Ascending aorta (tissue), 2 donors: Measurements from ENCODE around the gene ALPK3. TPM values are rescaled to one million over a fixed set of nuclear protein-coding genes. Genes with fewer than 3 reads are reported as not detected.

Experiments
- DNase-seq, 2 donors: peaks; one replicate each; pipeline ENCODE4 v3.0.0-alpha.2; 2019; ENCODE audit warnings: low spot score in 2 of 2
- H3K27ac ChIP-seq, 2 donors: fragments of 200-600 bp; sonication (generic); one replicate each; pipeline ENCODE4 v1.5.1; 2016 to 2017; ENCODE audit warnings: mild to moderate bottlenecking in 1 of 2
- H3K27me3 ChIP-seq: fragments of 200-600 bp; sonication (generic); one replicate; pipeline ENCODE4 v1.5.1; 2017
- H3K36me3 ChIP-seq, 2 donors: fragments of 200-600 bp; sonication (generic); one replicate each; pipeline ENCODE4 v1.5.1; 2016
- H3K4me1 ChIP-seq, 2 donors: fragments of 200-600 bp; sonication (generic); one replicate each; pipeline ENCODE4 v1.5.1; 2016 to 2017; ENCODE audit warnings: mild to moderate bottlenecking in 1 of 2
- H3K4me3 ChIP-seq, 2 donors: fragments of 200-600 bp; sonication (generic); one replicate each; pipeline ENCODE4 v1.5.1; 2016 to 2017; ENCODE audit warnings: mild to moderate bottlenecking in 1 of 2
- H3K9me3 ChIP-seq, 2 donors: fragments of 200-600 bp; sonication (generic); one replicate each; pipeline ENCODE4 v1.5.1; 2016
- CTCF ChIP-seq, 3 experiments: fragments of 200-600 bp in 2 of 3; fragments of 450-650 bp in 1 of 3; sonication (generic) in 2 of 3; IDR thresholded peaks; one replicate each; pipeline ENCODE4 v1.5.1; 2016 to 2019; ENCODE audit warnings: antibody characterized with exemption in 3 of 3, mild to moderate bottlenecking in 1 of 3, moderate library complexity in 1 of 3
- intact Hi-C: fragments of 100-400 bp; cut with DNase I; formaldehyde crosslinking; loops from one replicate; pipeline ENCODE4 v1.15.1; 2023
- total RNA-seq: library from RNA; depleted of rRNA; stranded (reverse); fragments of >200 nt; gene quantifications from one replicate; pipeline ENCODE4 v1.1.0, GENCODE V29; 2016

Gene ALPK3
- total RNA-seq, 1 donor from 2014 or later: 38.0 TPM

GRCh38 chr15:84892786-84893307 lies 75.7 kb downstream of the ALPK3 start:
- H3K4me1 ChIP-seq: no peaks in the 10 kb centered on the region
- no peaks in the 10 kb centered on the region for H3K27me3 ChIP-seq
- intact Hi-C loops: no loop called here
- DNase-seq: no peak
- H3K36me3 ChIP-seq: no peaks in the 10 kb centered on the region
- H3K4me3 ChIP-seq: no peak overlapping the region
- TF ChIP-seq CTCF (IDR thresholded peaks at IDR 0.05): no peak
- no peaks in the 10 kb centered on the region for H3K9me3 ChIP-seq
- H3K27ac ChIP-seq: no peak overlapping the region

- no peak overlapping the region for H3K4me3 ChIP-seq
- no peaks in the 10 kb centered on the region for H3K27me3 ChIP-seq
- no peaks in the 10 kb centered on the region for H3K9me3 ChIP-seq
- no peak for TF ChIP-seq CTCF (IDR thresholded peaks at IDR 0.05)
- no peaks in the 10 kb centered on the region for H3K36me3 ChIP-seq
- no peak for DNase-seq
- no peak overlapping the region for H3K27ac ChIP-seq
- H3K4me1 ChIP-seq: no peaks in the 10 kb centered on the region
- intact Hi-C loops: no loop called here
Observed at GRCh38 chr15:84893607-84894006, 76.5 kb downstream of the ALPK3 start.

GRCh38 chr15:84894736-84895425 lies 77.7 kb downstream of the ALPK3 start:
- intact Hi-C loops: no loop called here
- Histone ChIP-seq H3K27me3 (no peaks in the 10 kb centered on the region), H3K27ac (no peak overlapping the region), H3K9me3 (no peaks in the 10 kb centered on the region), H3K4me3 (no peak overlapping the region), H3K4me1 (no peaks in the 10 kb centered on the region), H3K36me3 (no peaks in the 10 kb centered on the region)
- no peak for TF ChIP-seq CTCF (IDR thresholded peaks at IDR 0.05)
- DNase-seq: no peak

- intact Hi-C loops: no loop called here
Observed at GRCh38 chr15:84898761-84899160, 81.6 kb downstream of the ALPK3 start.

GRCh38 chr15:84899750-84900149 lies 82.6 kb downstream of the ALPK3 start:
- Histone ChIP-seq H3K9me3 (no peaks in the 10 kb centered on the region), H3K27me3 (no peaks in the 10 kb centered on the region), H3K36me3 (no peaks in the 10 kb centered on the region), H3K4me3 (no peak overlapping the region), H3K27ac (no peak overlapping the region), H3K4me1 (peaks cover 10% of the 10 kb centered on the region in 2 donors)
- no peak for TF ChIP-seq CTCF (IDR thresholded peaks at IDR 0.05)
- intact Hi-C loops: no loop called here
- no peak for DNase-seq

More at GRCh38 chr15:84898761-84899160, 81.6 kb downstream of the ALPK3 start:
- Histone ChIP-seq H3K36me3 (no peaks in the 10 kb centered on the region), H3K27ac (no peak overlapping the region), H3K4me3 (no peak overlapping the region), H3K27me3 (no peaks in the 10 kb centered on the region), H3K4me1 (peaks cover 2% of the 10 kb centered on the region in 2 donors), H3K9me3 (no peaks in the 10 kb centered on the region)
- TF ChIP-seq CTCF (IDR thresholded peaks at IDR 0.05): no peak
- no peak for DNase-seq
